SK-N-SH treated with all-trans-retinoic acid at 6 μM for 48 hours (cell line): ENCODE data around the gene ABI3BP.

Experiments used
- PPARA ChIP-seq: fragments of 250-450 bp; sonication (Bioruptor Pico); IDR thresholded peaks from 2 replicates; pipeline ENCODE4 v1.5.0; 2020; ENCODE audit warnings: mild to moderate bottlenecking, borderline replicate concordance
- ZNF70 ChIP-seq: fragments of 450-650 bp; formaldehyde crosslinking; IDR thresholded peaks from 2 replicates; pipeline ENCODE4 v1.5.0; 2020; ENCODE audit warnings: mild to moderate bottlenecking, moderate library complexity

DNA sequence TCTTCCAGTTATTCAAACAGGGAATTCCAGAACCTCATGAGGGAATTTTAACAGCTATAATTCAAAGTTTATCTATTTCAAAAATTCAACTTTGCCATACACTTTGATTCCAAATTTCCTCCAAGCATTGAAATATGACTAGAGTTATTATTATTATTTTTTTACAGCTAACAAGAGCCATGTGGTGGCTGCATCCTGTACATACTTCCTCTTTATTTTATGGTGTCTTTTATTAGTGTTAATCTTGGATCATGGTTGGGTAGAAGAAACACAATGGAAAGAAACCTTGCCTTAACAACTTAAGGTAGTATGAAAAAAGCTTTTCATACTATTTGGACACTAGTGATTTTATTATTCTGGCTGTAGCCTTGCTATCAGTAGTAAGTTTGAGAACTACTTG lies 231.3 kb downstream of the ABI3BP start:
- TF ChIP-seq PPARA (CRISPR knock-in tag) (no peak), ZNF70 (CRISPR knock-in tag) (no peak)
